Measurements from ENCODE around the gene LRRC14B. TPM values are rescaled to one million over a fixed set of nuclear protein-coding genes. Genes with fewer than 3 reads are reported as not detected.

The LRRC14B gene
- total and polyA plus RNA-seq, 2 experiments from 2014 or later: not detected

GRCh38 chr5:176296-176823, 14.9 kb upstream of the LRRC14B start:
- H3K36me3 ChIP-seq (ENCODE audit: insufficient read depth): no peaks in the 10 kb centered on the region
- Mint-ChIP-seq H3K4me1 (peaks cover 12% of the 10 kb centered on the region), H3K4me3 (no peak overlapping the region), H3K27ac (no peak overlapping the region), H3K9me3 (no peaks in the 10 kb centered on the region; the same call in 2 of the 3 replicates), H3K27me3 (ENCODE audit: insufficient read depth, low read depth, poor library complexity) (peaks cover 7% of the 10 kb centered on the region), H3K36me3 (ENCODE audit: low read depth) (peaks cover 35% of the 10 kb centered on the region)
- no peak overlapping the region for H3K4me2 ChIP-seq
- TF ChIP-seq CTCF (conservative IDR thresholded peaks at IDR 0.05; ENCODE audit: low read depth in 2 of 2) (no peak), EZH2 (IDR thresholded peaks at IDR 0.05; ENCODE audit: low read depth, unreplicated experiment) (no peak), EZH2phosphoT487 (IDR thresholded peaks at IDR 0.05; ENCODE audit: unreplicated experiment) (no peak), NANOG (IDR thresholded peaks at IDR 0.05; ENCODE audit: borderline replicate concordance) (no peak), ZNF331 (CRISPR knock-in tag; IDR thresholded peaks at IDR 0.05; ENCODE audit: low read depth) (no peak), ETS1 (IDR thresholded peaks at IDR 0.05) (no peak), STAT1 (IDR thresholded peaks at IDR 0.05; ENCODE audit: unreplicated experiment) (no peak), ZNF114 (CRISPR knock-in tag; IDR thresholded peaks at IDR 0.05) (no peak), POLR2AphosphoS5 (IDR thresholded peaks at IDR 0.05; ENCODE audit: low read depth) (no peak), CREB1 (CRISPR knock-in tag; IDR thresholded peaks at IDR 0.05; ENCODE audit: low read depth) (no peak), JUNB (IDR thresholded peaks at IDR 0.05; ENCODE audit: unreplicated experiment) (no peak)
- TF ChIP-seq, protein P1, sequence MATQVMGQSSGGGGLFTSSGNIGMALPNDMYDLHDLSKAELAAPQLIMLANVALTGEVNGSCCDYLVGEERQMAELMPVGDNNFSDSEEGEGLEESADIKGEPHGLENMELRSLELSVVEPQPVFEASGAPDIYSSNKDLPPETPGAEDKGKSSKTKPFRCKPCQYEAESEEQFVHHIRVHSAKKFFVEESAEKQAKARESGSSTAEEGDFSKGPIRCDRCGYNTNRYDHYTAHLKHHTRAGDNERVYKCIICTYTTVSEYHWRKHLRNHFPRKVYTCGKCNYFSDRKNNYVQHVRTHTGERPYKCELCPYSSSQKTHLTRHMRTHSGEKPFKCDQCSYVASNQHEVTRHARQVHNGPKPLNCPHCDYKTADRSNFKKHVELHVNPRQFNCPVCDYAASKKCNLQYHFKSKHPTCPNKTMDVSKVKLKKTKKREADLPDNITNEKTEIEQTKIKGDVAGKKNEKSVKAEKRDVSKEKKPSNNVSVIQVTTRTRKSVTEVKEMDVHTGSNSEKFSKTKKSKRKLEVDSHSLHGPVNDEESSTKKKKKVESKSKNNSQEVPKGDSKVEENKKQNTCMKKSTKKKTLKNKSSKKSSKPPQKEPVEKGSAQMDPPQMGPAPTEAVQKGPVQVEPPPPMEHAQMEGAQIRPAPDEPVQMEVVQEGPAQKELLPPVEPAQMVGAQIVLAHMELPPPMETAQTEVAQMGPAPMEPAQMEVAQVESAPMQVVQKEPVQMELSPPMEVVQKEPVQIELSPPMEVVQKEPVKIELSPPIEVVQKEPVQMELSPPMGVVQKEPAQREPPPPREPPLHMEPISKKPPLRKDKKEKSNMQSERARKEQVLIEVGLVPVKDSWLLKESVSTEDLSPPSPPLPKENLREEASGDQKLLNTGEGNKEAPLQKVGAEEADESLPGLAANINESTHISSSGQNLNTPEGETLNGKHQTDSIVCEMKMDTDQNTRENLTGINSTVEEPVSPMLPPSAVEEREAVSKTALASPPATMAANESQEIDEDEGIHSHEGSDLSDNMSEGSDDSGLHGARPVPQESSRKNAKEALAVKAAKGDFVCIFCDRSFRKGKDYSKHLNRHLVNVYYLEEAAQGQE (IDR thresholded peaks at IDR 0.05; ENCODE audit: unreplicated experiment): no peak
- TF ChIP-seq, protein P2, sequence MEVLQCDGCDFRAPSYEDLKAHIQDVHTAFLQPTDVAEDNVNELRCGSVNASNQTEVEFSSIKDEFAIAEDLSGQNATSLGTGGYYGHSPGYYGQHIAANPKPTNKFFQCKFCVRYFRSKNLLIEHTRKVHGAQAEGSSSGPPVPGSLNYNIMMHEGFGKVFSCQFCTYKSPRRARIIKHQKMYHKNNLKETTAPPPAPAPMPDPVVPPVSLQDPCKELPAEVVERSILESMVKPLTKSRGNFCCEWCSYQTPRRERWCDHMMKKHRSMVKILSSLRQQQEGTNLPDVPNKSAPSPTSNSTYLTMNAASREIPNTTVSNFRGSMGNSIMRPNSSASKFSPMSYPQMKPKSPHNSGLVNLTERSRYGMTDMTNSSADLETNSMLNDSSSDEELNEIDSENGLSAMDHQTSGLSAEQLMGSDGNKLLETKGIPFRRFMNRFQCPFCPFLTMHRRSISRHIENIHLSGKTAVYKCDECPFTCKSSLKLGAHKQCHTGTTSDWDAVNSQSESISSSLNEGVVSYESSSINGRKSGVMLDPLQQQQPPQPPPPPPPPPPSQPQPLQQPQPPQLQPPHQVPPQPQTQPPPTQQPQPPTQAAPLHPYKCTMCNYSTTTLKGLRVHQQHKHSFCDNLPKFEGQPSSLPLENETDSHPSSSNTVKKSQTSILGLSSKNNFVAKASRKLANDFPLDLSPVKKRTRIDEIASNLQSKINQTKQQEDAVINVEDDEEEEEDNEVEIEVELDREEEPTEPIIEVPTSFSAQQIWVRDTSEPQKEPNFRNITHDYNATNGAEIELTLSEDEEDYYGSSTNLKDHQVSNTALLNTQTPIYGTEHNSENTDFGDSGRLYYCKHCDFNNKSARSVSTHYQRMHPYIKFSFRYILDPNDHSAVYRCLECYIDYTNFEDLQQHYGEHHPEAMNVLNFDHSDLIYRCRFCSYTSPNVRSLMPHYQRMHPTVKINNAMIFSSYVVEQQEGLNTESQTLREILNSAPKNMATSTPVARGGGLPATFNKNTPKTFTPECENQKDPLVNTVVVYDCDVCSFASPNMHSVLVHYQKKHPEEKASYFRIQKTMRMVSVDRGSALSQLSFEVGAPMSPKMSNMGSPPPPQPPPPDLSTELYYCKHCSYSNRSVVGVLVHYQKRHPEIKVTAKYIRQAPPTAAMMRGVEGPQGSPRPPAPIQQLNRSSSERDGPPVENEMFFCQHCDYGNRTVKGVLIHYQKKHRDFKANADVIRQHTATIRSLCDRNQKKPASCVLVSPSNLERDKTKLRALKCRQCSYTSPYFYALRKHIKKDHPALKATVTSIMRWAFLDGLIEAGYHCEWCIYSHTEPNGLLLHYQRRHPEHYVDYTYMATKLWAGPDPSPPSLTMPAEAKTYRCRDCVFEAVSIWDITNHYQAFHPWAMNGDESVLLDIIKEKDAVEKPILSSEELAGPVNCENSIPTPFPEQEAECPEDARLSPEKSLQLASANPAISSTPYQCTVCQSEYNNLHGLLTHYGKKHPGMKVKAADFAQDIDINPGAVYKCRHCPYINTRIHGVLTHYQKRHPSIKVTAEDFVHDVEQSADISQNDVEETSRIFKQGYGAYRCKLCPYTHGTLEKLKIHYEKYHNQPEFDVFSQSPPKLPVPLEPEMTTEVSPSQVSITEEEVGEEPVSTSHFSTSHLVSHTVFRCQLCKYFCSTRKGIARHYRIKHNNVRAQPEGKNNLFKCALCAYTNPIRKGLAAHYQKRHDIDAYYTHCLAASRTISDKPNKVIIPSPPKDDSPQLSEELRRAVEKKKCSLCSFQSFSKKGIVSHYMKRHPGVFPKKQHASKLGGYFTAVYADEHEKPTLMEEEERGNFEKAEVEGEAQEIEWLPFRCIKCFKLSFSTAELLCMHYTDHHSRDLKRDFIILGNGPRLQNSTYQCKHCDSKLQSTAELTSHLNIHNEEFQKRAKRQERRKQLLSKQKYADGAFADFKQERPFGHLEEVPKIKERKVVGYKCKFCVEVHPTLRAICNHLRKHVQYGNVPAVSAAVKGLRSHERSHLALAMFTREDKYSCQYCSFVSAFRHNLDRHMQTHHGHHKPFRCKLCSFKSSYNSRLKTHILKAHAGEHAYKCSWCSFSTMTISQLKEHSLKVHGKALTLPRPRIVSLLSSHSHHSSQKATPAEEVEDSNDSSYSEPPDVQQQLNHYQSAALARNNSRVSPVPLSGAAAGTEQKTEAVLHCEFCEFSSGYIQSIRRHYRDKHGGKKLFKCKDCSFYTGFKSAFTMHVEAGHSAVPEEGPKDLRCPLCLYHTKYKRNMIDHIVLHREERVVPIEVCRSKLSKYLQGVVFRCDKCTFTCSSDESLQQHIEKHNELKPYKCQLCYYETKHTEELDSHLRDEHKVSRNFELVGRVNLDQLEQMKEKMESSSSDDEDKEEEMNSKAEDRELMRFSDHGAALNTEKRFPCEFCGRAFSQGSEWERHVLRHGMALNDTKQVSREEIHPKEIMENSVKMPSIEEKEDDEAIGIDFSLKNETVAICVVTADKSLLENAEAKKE (CRISPR knock-in tag; IDR thresholded peaks at IDR 0.05): no peak
- H3K4me1 ChIP-seq (ENCODE audit: insufficient read depth): no peaks in the 10 kb centered on the region
- H3K9me2 ChIP-seq (ENCODE audit: insufficient read depth): no peaks in the 10 kb centered on the region
- DNase-seq (ENCODE audit: low spot score) (no peak), ATAC-seq (no peak)
- H3K79me2 ChIP-seq (replicated peaks; ENCODE audit: insufficient read depth): no peaks in the 10 kb centered on the region
- H3K27me3 ChIP-seq (ENCODE audit: insufficient read depth): no peaks in the 10 kb centered on the region
- no peak overlapping the region for H3K27ac ChIP-seq (ENCODE audit: low read depth)
- no peak overlapping the region for H2AFZ ChIP-seq
- H3K4me3 ChIP-seq: no peak overlapping the region
- no peaks in the 10 kb centered on the region for H3F3A ChIP-seq (replicated peaks; ENCODE audit: low read depth)
- no peaks in the 10 kb centered on the region for H4K20me1 ChIP-seq (replicated peaks; ENCODE audit: insufficient read depth)

All from GM23338 (cell line).